Body of pancreas (tissue), 4 donors: Measurements from ENCODE around the gene DPY19L3.
A peak's percentile ranks its signal among the peaks of the same experiment; 100 is the strongest.

Experiments
- CTCF ChIP-seq, 7 experiments: fragments of 450-650 bp in 4 of 7; fragments of 200-600 bp in 3 of 7; sonication (generic) in 3 of 7; IDR thresholded peaks; one replicate each; pipeline ENCODE4 v1.5.1; 2016 to 2019; ENCODE audit warnings: antibody characterized with exemption in 7 of 7
- POLR2A ChIP-seq, 3 donors: fragments of 450-650 bp; IDR thresholded peaks; one replicate each; pipeline ENCODE4 v1.6.1; 2016; ENCODE audit warnings: antibody characterized with exemption in 3 of 3, mild to moderate bottlenecking in 2 of 3

DNA sequence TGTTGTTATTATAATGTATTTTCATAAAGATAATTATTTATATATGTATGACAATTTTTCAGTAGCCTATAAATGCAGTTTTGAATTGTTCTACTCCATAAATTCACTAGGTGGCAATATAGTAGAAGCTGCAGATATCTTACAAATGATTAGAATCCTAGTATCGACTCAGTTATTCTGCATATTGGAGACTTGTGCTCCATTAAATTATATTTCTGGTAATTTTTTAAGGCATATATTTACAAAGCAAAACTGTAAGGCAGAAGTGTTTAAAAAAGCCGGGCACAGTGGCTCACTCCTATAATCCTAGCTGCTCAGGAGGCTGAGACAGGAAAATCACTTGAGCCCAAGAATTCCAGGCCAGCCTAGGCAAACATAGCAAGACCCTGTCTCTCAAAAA lies 58.7 kb downstream of the DPY19L3 start:
- no peak for TF ChIP-seq POLR2A (IDR thresholded peaks at IDR 0.05)
- TF ChIP-seq CTCF (IDR thresholded peaks at IDR 0.05), result peak in 1 of 7 experiments; percentile 29
